ENCODE measurements around the gene ZNF280B.

GRCh38 chr22:22467112-22467511 is 41.4 kb downstream of the ZNF280B start:
- TF ChIP-seq CTCF (IDR thresholded peaks at IDR 0.05) (no peak), SIN3A (IDR thresholded peaks at IDR 0.05; ENCODE audit: borderline replicate concordance, insufficient read depth, low read depth, low read length) (no peak), POLR2AphosphoS5 (IDR thresholded peaks at IDR 0.05; ENCODE audit: low read depth, low read length) (no peak), REST (IDR thresholded peaks at IDR 0.05; ENCODE audit: insufficient read depth in 1 of 2, low read depth in 2 of 2, low read length in 1 of 2) (no peak), TCF7L2 (IDR thresholded peaks at IDR 0.05; ENCODE audit: low read depth, low read length) (no peak)

Measured in Panc1 (cell line).